ENCODE data around the gene CNPPD1. TPM values are rescaled to one million over a fixed set of nuclear protein-coding genes. Genes with fewer than 3 reads are reported as not detected.
A peak's percentile ranks its signal among the peaks of the same experiment; 100 is the strongest.

Gene CNPPD1
- polyA plus RNA-seq, 2 of the 4 experiments (the other 2 are of a cell fraction): 22.4 to 27.6 TPM

DNA sequence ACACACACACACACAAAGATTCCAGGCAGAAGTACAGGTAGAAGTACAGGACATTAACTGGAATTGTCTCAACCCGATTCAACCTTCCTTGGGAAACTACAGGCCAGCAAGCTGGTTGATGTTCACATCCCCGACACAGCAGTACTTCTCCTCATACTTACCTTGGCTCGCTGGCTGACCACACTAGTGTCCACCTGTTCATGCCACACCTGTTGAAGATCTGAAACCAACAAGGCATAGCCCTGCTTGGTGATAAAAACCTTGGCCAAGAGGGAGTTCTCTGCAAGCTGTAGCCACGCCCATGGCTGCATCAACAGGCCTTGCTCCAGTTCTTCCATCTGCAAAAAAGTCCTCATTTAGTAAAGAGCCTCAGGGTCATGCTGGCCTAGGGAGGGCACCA is 18.7 kb downstream of the CNPPD1 start:
- WGBS (ENCODE audit: missing lambda C conversion rate): 86% methylated on average over 4 of the region's 4 CpGs
- FAIRE-seq (no peak), ATAC-seq (no peak), DNase-seq (ENCODE audit: low read depth in 1 of 2, low spot score in 1 of 2) (no peak)
- TF ChIP-seq, protein P1, sequence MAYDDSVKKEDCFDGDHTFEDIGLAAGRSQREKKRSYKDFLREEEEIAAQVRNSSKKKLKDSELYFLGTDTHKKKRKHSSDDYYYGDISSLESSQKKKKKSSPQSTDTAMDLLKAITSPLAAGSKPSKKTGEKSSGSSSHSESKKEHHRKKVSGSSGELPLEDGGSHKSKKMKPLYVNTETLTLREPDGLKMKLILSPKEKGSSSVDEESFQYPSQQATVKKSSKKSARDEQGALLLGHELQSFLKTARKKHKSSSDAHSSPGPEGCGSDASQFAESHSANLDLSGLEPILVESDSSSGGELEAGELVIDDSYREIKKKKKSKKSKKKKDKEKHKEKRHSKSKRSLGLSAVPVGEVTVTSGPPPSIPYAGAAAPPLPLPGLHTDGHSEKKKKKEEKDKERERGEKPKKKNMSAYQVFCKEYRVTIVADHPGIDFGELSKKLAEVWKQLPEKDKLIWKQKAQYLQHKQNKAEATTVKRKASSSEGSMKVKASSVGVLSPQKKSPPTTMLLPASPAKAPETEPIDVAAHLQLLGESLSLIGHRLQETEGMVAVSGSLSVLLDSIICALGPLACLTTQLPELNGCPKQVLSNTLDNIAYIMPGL (CRISPR knock-in tag; IDR thresholded peaks at IDR 0.05; ENCODE audit: borderline replicate concordance): no peak
- TF ChIP-seq JUNB (IDR thresholded peaks at IDR 0.05) (no peak), EHF (CRISPR knock-in tag; IDR thresholded peaks at IDR 0.05) (no peak), POLR2A (IDR thresholded peaks at IDR 0.05; ENCODE audit: low read length) (no peak), ZFP36 (IDR thresholded peaks at IDR 0.05; ENCODE audit: borderline replicate concordance, partially characterized antibody) (no peak), MAFK (IDR thresholded peaks at IDR 0.05; ENCODE audit: partially characterized antibody) (no peak), JUN (IDR thresholded peaks at IDR 0.05) (no peak), MYC (IDR thresholded peaks at IDR 0.05; ENCODE audit: borderline replicate concordance, low read length) (no peak), HOXA7 (CRISPR knock-in tag; IDR thresholded peaks at IDR 0.05) (no peak), NPAS2 (CRISPR knock-in tag; IDR thresholded peaks at IDR 0.05; ENCODE audit: borderline replicate concordance) (no peak)
- Histone ChIP-seq H3K27ac (no peak overlapping the region), H3K4me1 (peaks cover 9% of the 10 kb centered on the region), H3K4me3 (no peak overlapping the region), H3K9me3 (no peaks in the 10 kb centered on the region), H3K4me2 (no peak overlapping the region)
- ChIA-PET POLR2A (interaction anchor here (0.6 kb wide), 1 partner anchor 230 kb away, joined by 3 read pairs; no protein-coding TSS in a partner anchor), CTCF (interaction anchor here (0.6 to 21.6 kb wide), 20 partner anchors 8 to 414 kb away, joined by 3 to 332 read pairs (median 6); partner anchors contain the start of genes CNPPD1, IHH, INHA and SLC23A3)

DNA sequence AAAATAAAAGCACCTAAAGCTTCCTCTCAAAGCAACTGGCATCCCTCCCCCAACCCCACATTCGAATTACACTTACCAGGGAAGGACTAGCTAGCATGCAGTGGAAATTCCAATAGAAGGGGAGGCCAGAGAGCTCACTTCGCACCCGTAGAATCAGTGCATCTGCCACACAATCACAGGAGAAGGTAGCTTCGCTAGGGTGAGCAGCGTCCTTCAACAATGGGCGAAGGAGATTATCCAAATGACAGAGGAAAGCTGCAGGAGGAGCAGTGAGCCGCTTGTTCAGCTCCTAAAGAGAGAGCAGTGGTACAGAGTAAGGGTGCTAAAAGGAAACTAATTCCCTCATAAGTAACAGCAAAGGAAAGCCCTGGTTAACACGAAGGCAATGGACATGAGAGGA is 19.3 kb downstream of the CNPPD1 start:
- no peak overlapping the region for H3K27ac ChIP-seq
- H3K4me3 ChIP-seq: no peak overlapping the region
- FAIRE-seq (no peak), ATAC-seq (no peak), DNase-seq (ENCODE audit: low read depth in 1 of 2, low spot score in 1 of 2) (no peak)
- TF ChIP-seq HDAC2 (IDR thresholded peaks at IDR 0.05): no peak
- peaks cover 9% of the 10 kb centered on the region for H3K4me1 ChIP-seq
- 82% methylated on average over 8 of the region's 8 CpGs for WGBS (ENCODE audit: missing lambda C conversion rate)
- no peaks in the 10 kb centered on the region for H3K9me3 ChIP-seq
- ChIA-PET POLR2A (interaction anchor here (0.6 kb wide), 1 partner anchor 231 kb away, joined by 3 read pairs; no protein-coding TSS in a partner anchor), CTCF (interaction anchor here (0.6 to 21.6 kb wide), 15 partner anchors 16 to 281 kb away, joined by 3 to 332 read pairs (median 9); partner anchors contain the start of genes CNPPD1, IHH and SLC23A3)
- H3K4me2 ChIP-seq: no peak overlapping the region

DNA sequence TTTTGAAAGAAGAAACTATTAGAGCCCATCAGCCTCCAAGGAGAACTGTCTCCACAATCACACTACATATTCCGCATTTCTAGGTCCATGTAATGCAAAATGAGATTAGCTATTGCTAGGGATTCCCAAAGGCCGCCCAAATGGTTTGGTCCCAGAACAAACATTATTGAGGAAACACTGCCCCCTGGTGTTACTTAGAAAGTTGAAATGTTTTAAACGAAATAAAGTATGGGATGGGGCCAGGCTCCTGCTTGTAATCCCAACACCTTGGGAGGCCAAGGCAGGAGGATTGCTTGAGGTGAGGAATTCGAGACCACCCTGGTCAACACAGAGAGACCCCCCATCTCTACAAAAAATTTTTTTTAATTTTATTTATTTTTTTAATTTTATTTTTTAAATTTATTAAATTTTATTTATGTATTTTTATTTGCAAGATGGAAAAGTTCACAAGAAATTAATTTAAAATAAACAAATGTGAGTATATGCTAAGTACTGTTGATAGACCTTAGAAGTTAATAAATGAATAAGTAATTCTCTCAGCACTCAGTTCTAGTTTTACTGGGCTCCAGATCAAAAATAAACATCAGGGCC is 21.6 kb downstream of the CNPPD1 start:
- WGBS (ENCODE audit: missing lambda C conversion rate): 3% methylated on average over 4 of the region's 4 CpGs
- no peak for TF ChIP-seq TP53 (CRISPR knock-in tag; IDR thresholded peaks at IDR 0.05)
- TF ChIP-seq RAD21 (conservative IDR thresholded peaks at IDR 0.05 in 1 of 2, IDR thresholded peaks at IDR 0.05 in 1 of 2): peak; percentile 84 to 90
- TF ChIP-seq, protein P2, sequence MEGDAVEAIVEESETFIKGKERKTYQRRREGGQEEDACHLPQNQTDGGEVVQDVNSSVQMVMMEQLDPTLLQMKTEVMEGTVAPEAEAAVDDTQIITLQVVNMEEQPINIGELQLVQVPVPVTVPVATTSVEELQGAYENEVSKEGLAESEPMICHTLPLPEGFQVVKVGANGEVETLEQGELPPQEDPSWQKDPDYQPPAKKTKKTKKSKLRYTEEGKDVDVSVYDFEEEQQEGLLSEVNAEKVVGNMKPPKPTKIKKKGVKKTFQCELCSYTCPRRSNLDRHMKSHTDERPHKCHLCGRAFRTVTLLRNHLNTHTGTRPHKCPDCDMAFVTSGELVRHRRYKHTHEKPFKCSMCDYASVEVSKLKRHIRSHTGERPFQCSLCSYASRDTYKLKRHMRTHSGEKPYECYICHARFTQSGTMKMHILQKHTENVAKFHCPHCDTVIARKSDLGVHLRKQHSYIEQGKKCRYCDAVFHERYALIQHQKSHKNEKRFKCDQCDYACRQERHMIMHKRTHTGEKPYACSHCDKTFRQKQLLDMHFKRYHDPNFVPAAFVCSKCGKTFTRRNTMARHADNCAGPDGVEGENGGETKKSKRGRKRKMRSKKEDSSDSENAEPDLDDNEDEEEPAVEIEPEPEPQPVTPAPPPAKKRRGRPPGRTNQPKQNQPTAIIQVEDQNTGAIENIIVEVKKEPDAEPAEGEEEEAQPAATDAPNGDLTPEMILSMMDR (IDR thresholded peaks at IDR 0.05): peak; percentile 80
- TF ChIP-seq SMC3 (IDR thresholded peaks at IDR 0.05): peak; percentile 90
- Histone ChIP-seq H3K4me3 (no peak overlapping the region), H3K4me1 (peaks cover 4% of the 10 kb centered on the region; the same call in 1 of the 3 replicates), H3K27ac (no peak overlapping the region), H3K4me2 (no peak overlapping the region), H3K9me3 (no peaks in the 10 kb centered on the region)
- no peak for FAIRE-seq
- ChIA-PET CTCF (interaction anchor here (0.6 to 21.6 kb wide), 49 partner anchors 9 to 298 kb away, joined by 3 to 332 read pairs (median 5); partner anchors contain the start of genes CNPPD1, CRYBA2, IHH and SLC23A3), POLR2A (no interaction called here)
- DNase-seq (ENCODE audit: low read depth in 1 of 2, low spot score in 1 of 2): peak; percentile 64 to 77
- peak; percentile 74 to 76 for ATAC-seq

DNA sequence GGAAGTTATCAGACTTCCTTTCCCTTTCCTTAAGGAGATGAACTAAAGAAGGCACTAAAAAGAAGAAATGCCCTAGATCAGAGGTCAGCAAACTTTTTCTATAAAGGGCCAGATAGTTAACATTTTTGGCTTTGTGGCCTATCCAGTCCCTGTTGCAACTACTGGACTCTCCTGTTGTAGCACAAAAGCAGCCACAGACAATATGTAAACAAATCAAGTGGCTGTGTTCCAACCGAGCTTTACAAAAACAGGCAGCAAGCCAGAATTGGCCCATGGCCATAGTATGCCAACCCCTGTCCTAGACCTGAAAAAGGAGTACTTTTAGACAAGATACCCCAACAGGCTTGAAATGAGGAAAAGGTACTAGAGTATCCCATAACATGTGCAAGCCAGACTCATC is 27.1 kb downstream of the CNPPD1 start:
- H3K4me2 ChIP-seq: no peak overlapping the region
- no peak for DNase-seq (ENCODE audit: low read depth in 1 of 2, low spot score in 1 of 2)
- H3K9me3 ChIP-seq: no peaks in the 10 kb centered on the region
- POLR2A ChIA-PET: no interaction called here
- ATAC-seq: no peak
- FAIRE-seq: no peak
- 13% methylated on average over 1 of the region's 1 CpG for WGBS (ENCODE audit: missing lambda C conversion rate)
- CTCF ChIA-PET: interaction anchor here (1.1 to 21.6 kb wide), 10 partner anchors 10 to 170 kb away, joined by 3 to 332 read pairs (median 3); partner anchors contain the start of genes IHH and NHEJ1
- H3K27ac ChIP-seq: no peak overlapping the region
- no peak overlapping the region for H3K4me3 ChIP-seq
- H3K4me1 ChIP-seq: peaks cover 9% of the 10 kb centered on the region; the same call in 2 of the 3 replicates
- TF ChIP-seq HOXB13 (CRISPR knock-in tag; IDR thresholded peaks at IDR 0.05; ENCODE audit: low read depth): no peak
- no peak for TF ChIP-seq CHD2 (IDR thresholded peaks at IDR 0.05; ENCODE audit: low read length, partially characterized antibody)
- TF ChIP-seq NPAS2 (CRISPR knock-in tag; IDR thresholded peaks at IDR 0.05; ENCODE audit: borderline replicate concordance): no peak
- no peak for TF ChIP-seq EHMT2 (IDR thresholded peaks at IDR 0.05; ENCODE audit: low read depth)
- no peak for TF ChIP-seq MAFK (IDR thresholded peaks at IDR 0.05; ENCODE audit: partially characterized antibody)
- TF ChIP-seq BHLHE40 (IDR thresholded peaks at IDR 0.05; ENCODE audit: low read depth, low read length): no peak
- no peak for TF ChIP-seq FOXS1 (CRISPR knock-in tag; IDR thresholded peaks at IDR 0.05)
- TF ChIP-seq RCOR1 (IDR thresholded peaks at IDR 0.05; ENCODE audit: low read depth, low read length): no peak
- no peak for TF ChIP-seq ZNF302 (CRISPR knock-in tag; IDR thresholded peaks at IDR 0.05)
- TF ChIP-seq, protein P3, sequence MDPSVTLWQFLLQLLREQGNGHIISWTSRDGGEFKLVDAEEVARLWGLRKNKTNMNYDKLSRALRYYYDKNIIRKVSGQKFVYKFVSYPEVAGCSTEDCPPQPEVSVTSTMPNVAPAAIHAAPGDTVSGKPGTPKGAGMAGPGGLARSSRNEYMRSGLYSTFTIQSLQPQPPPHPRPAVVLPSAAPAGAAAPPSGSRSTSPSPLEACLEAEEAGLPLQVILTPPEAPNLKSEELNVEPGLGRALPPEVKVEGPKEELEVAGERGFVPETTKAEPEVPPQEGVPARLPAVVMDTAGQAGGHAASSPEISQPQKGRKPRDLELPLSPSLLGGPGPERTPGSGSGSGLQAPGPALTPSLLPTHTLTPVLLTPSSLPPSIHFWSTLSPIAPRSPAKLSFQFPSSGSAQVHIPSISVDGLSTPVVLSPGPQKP (IDR thresholded peaks at IDR 0.05; ENCODE audit: low read depth, low read length): no peak
- TF ChIP-seq, protein P4, sequence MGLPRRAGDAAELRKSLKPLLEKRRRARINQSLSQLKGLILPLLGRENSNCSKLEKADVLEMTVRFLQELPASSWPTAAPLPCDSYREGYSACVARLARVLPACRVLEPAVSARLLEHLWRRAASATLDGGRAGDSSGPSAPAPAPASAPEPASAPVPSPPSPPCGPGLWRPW (IDR thresholded peaks at IDR 0.05): no peak
- no peak for TF ChIP-seq SMC3 (IDR thresholded peaks at IDR 0.05)
- TF ChIP-seq CBX8 (IDR thresholded peaks at IDR 0.05): no peak
- TF ChIP-seq ESRRA (IDR thresholded peaks at IDR 0.05; ENCODE audit: borderline replicate concordance, low read length): no peak
